Mesodermal cell (in vitro differentiated cells): Measurements from ENCODE around the gene APOA1.

ENCODE experiments used
- H3K27ac ChIP-seq: 2 replicates; pipeline ENCODE4 v1.7.0; 2013; ENCODE audit warnings: mild to moderate bottlenecking, low read depth, low read length, moderate library complexity; ENCODE audit not compliant: severe bottlenecking
- H3K36me3 ChIP-seq: 2 replicates; pipeline ENCODE4 v1.7.1; 2013; ENCODE audit warnings: mild to moderate bottlenecking, low read length, moderate library complexity; ENCODE audit not compliant: control insufficient read depth, insufficient read depth
- H3K4me1 ChIP-seq: one replicate; pipeline ENCODE4 v1.7.1; 2013; ENCODE audit warnings: mild to moderate bottlenecking, low read length; ENCODE audit not compliant: insufficient read depth, control insufficient read depth, poor library complexity, severe bottlenecking
- H3K4me3 ChIP-seq: 2 replicates; pipeline ENCODE4 v1.7.0; 2013; ENCODE audit warnings: low read length, control low read depth, mild to moderate bottlenecking; ENCODE audit not compliant: insufficient read depth, poor library complexity, severe bottlenecking; ENCODE audit errors: extremely low read depth
- H3K9me3 ChIP-seq: 2 replicates; pipeline ENCODE4 v1.7.1; 2013; ENCODE audit warnings: mild to moderate bottlenecking, low read length, moderate library complexity; ENCODE audit not compliant: control insufficient read depth
- WGBS, 2 experiments: methylation state at CpG; one replicate each; pipeline ENCODE4 v1.1.5; 2013; ENCODE audit warnings: missing lambda C conversion rate in 2 of 2; ENCODE audit not compliant: insufficient coverage in 2 of 2; 5-methylcytosine and 5-hydroxymethylcytosine counted together

Gene APOA1

DNA sequence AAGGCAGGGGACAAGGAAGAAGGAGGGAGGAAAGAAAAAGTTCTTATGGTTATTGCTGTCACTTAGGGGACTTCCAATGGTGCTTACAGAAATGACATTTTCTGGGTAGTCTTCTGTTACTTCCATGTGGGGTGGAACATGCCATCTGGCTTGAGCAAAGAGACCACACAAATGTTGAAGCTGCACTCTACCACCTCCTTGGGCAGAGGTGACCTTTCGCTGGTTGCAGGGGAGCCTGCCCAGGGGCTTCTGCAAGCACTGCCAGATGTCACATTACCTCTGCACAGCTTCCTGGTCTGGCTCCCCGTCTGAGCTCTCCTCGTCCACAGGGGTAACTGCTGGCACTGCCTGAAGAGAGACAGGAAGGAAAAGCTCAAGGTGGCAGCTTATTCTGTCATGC, 32.6 kb upstream of the APOA1 start:
- peaks cover 72% of the 10 kb centered on the region for H3K36me3 ChIP-seq
- H3K4me1 ChIP-seq: peaks cover 7% of the 10 kb centered on the region
- no peak overlapping the region for H3K27ac ChIP-seq
- H3K9me3 ChIP-seq: no peaks in the 10 kb centered on the region
- 89 to 93% methylated on average over 1 of the region's 3 CpGs for WGBS, 2 experiments
- no peak overlapping the region for H3K4me3 ChIP-seq

DNA sequence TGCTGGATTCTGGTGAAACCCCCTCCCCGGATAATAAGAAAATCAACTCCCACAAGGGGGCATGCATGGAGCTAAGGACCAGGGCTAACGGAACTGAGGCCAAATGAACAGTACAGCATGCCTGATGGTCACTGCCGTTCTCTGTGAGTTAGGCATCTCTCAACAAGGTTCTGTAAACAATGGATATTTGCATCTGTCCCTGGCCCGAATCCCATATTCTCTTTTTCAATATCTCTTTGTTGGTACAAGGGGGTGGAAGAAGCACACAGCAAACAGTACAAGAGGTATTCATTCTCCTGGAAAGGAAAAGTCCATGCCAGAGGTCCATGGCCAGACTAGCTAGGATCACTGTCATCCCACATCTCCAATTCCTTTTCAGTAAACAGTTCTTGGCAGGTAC, 32.2 kb upstream of the APOA1 start:
- 92 to 100% methylated on average over 3 of the region's 4 CpGs for WGBS, 2 experiments
- H3K4me3 ChIP-seq: no peak overlapping the region
- peaks cover 71% of the 10 kb centered on the region for H3K36me3 ChIP-seq
- no peak overlapping the region for H3K27ac ChIP-seq
- peaks cover 3% of the 10 kb centered on the region for H3K4me1 ChIP-seq
- H3K9me3 ChIP-seq: no peaks in the 10 kb centered on the region

DNA sequence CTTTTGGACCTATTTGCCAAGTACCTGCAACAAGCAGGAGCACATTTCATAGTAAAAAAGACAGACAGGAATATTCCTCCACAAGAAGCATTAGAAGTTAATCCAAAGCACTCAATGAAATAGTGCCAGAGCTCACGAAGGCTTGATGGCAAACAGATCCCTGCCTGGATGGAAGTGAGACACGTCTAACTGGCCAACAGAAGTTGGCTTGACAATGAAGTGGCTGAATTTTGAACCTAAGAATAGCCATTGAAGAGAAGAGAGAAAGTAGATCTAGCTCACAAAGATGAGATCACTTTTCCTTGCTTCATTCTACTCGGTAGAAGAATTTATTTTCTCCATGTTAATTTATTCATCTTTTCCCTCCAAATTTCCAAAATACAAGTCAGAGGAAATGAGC, 30.6 kb upstream of the APOA1 start:
- WGBS, 2 experiments: 89 to 100% methylated on average over 2 of the region's 3 CpGs
- no peak overlapping the region for H3K27ac ChIP-seq
- H3K4me3 ChIP-seq: no peak overlapping the region
- H3K36me3 ChIP-seq: peaks cover 76% of the 10 kb centered on the region
- H3K4me1 ChIP-seq: no peaks in the 10 kb centered on the region
- H3K9me3 ChIP-seq: no peaks in the 10 kb centered on the region

DNA sequence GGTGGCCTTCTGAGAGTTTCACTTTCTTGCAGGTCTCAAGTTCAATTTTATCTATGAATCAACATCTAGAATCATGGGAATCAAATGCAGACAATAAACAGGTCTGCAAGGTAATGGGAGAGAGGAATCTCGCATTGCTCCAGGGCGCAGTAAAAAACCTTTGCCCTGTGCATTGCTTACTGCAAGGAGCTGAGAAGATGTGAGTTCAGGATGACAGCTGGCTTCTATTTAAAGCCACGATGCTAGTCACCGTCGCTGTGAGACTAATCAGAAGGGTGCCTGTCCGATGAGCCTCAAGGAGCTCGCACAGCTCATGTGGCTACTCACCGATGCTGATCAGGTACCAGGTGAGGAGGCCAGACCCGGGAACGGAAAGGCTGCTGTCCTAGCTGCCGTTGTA, 30.2 kb upstream of the APOA1 start:
- H3K4me1 ChIP-seq: peaks cover under 1% of the 10 kb centered on the region
- peaks cover 76% of the 10 kb centered on the region for H3K36me3 ChIP-seq
- no peak overlapping the region for H3K27ac ChIP-seq
- H3K4me3 ChIP-seq: no peak overlapping the region
- no peaks in the 10 kb centered on the region for H3K9me3 ChIP-seq
- 94 to 97% methylated on average over 11 of the region's 11 CpGs for WGBS, 2 experiments

DNA sequence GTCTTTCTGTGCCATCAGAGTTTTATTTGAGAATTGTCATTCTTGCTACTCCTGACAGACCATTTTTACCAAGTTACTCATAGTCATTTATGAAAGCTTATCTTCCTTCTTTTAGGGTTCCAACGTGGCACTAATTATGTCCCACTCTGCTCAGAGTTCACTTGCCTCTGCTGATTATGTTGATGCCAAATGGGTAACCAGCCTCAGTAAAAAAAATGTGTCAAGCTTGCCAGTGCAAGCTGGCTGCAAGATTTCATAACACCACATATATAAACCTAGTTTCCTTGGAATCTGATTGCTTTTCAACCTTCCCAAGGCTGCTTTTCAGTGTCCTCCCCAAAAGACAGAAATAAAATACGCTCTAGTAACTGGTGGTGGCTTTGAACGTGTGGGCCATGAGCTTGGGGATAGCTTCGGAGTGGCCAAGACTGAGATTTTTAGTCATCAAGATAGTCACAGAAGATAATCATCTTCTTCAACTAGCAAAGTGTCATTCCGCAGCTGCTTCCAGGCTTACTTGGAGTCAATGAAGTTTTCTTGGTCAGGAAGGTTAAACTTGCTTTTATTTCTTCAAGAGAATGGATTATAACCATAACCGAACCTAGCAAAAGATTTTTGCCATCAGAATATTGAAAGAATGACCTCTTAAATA, 29.5 kb upstream of the APOA1 start:
- H3K4me1 ChIP-seq: peaks cover 8% of the 10 kb centered on the region
- no peaks in the 10 kb centered on the region for H3K9me3 ChIP-seq
- no peak overlapping the region for H3K27ac ChIP-seq
- H3K4me3 ChIP-seq: no peak overlapping the region
- peaks cover 78% of the 10 kb centered on the region for H3K36me3 ChIP-seq
- WGBS, 2 experiments: 99% methylated on average over 5 of the region's 6 CpGs; no CpG with 5 or more reads in 1 of the 2 experiments

DNA sequence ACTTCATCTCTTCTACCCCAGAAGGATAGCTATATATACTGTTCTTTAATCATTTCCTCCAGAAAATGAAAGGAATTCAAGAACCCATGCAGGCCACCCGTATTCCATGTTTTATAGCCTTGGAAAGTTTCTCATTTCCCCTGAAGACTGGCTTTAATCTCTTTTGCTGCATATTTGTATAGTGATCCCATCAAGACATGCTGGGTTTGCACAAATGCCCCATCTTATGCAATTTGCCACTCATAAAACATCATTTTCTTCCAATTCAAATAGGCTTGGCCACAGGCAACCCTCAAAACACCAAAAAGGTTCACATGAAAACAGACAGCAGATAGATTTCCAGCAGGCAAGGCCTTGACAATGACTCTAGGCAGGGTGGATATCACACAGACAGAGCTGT, 28.3 kb upstream of the APOA1 start:
- H3K9me3 ChIP-seq: no peaks in the 10 kb centered on the region
- WGBS, 2 experiments: 100% methylated on average over 1 of the region's 1 CpG
- no peak overlapping the region for H3K4me3 ChIP-seq
- H3K27ac ChIP-seq: no peak overlapping the region
- peaks cover 82% of the 10 kb centered on the region for H3K36me3 ChIP-seq
- H3K4me1 ChIP-seq: peaks cover 16% of the 10 kb centered on the region

DNA sequence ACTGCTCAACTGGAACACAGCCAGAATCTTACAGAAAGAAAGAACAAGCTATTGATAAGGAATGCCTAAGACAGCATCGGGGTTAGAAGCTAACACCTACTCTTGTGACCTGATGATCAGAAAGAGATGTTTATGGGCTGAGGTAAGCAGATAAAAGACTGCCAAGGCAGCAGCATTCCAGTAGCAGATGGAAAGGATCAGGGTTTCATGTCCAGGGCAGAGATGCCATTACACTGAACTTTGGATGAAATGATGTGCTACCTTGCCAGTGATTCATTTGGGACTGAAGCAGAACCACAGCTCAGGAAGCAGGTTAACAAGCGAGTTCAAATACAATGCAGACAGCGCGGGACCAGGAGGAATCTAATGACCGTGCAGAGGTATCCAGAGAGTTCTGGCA, 27.1 kb upstream of the APOA1 start:
- no peaks in the 10 kb centered on the region for H3K9me3 ChIP-seq
- H3K4me3 ChIP-seq: no peak overlapping the region
- WGBS, 2 experiments: 95 to 97% methylated on average over 5 of the region's 5 CpGs
- peaks cover 16% of the 10 kb centered on the region for H3K4me1 ChIP-seq
- peaks cover 81% of the 10 kb centered on the region for H3K36me3 ChIP-seq
- H3K27ac ChIP-seq: no peak overlapping the region

DNA sequence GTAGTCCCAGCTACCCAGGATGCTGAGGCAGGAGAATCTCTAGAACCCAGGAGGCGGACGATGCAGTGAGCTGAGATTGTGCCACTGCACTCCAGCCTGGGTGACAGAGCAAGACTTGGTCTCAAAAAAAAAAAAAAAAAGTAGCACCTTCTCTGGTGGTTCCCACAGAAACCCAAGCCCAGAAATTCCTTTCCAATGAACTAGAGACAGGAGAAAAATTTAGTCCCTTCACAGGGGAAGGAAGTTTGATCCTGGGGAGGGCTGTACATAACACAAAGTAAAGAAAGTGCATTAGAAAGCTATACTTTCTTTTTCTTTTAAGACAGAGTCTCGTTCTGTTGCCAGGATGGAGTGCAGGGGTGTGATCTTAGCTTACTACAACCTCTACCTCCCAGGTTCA, 25.5 kb upstream of the APOA1 start:
- H3K9me3 ChIP-seq: no peaks in the 10 kb centered on the region
- 100% methylated on average over 1 of the region's 3 CpGs; no CpG with 5 or more reads in 1 of the 2 experiments for WGBS, 2 experiments
- no peak overlapping the region for H3K4me3 ChIP-seq
- no peak overlapping the region for H3K27ac ChIP-seq
- H3K36me3 ChIP-seq: peaks cover 81% of the 10 kb centered on the region
- H3K4me1 ChIP-seq: peaks cover 21% of the 10 kb centered on the region

DNA sequence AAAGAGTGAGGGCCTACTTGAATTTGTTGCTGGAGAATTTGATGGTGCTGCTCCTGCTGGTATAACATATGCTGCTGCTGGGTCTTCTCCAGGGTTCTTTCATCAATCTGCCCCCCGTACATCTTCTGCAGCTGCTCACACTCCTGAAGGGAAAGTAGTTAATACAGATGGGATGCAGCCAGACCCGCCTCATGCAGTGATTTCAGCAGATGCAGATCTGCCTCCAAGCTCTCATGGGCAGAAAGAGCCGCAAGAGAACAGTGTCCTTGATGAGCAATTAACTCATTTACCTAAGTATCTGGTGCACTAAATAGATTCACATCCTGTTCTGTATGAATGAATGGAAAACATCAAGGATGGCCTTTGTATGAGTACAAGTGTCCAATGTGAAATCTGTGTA, 24.8 kb upstream of the APOA1 start:
- Histone ChIP-seq H3K36me3 (peaks cover 80% of the 10 kb centered on the region), H3K4me1 (peaks cover 22% of the 10 kb centered on the region), H3K9me3 (no peaks in the 10 kb centered on the region), H3K27ac (no peak overlapping the region), H3K4me3 (no peak overlapping the region)
- 91 to 100% methylated on average over 1 of the region's 3 CpGs for WGBS, 2 experiments

DNA sequence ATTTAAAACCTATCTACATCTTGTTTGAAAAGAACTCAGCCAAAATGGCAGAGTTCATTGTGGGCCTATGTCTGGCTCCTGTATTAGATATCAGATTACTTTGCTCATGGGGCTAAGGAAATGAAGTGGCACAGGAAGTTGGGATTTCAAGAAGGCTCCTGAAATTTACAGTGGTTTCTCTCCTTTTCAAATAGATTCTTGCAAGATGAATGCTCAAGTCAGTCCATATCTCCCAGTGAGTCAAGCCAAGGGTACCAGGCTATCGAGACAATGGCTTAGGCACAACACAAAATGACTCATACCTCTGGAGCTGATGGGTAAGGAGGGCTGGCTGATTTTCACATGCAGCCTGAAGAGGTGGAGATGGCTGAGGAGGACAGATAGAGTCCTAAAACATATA, 24.1 kb upstream of the APOA1 start:
- H3K36me3 ChIP-seq: peaks cover 81% of the 10 kb centered on the region
- H3K27ac ChIP-seq: no peak overlapping the region
- no peaks in the 10 kb centered on the region for H3K9me3 ChIP-seq
- no peak overlapping the region for H3K4me3 ChIP-seq
- 100% methylated on average over 1 of the region's 1 CpG; no CpG with 5 or more reads in 1 of the 2 experiments for WGBS, 2 experiments
- peaks cover 22% of the 10 kb centered on the region for H3K4me1 ChIP-seq

DNA sequence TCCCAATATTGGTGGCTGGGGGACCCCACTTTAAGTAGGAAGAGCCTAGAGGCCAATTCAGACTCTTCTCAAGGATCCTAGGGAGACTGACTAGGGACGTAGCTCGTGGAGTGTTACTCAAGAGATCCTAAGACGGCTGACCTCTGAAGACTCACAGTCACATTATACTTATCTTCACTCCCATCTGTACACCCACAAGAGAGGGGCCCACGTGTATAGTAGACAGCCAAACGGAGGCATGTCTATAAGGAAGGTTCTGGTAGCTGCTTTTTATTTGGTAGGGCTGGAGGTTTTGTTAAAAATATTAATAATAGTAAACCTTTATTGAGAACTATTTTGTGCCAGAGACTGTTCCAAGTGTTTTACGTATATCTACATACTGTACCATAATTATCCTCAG, 22.9 kb upstream of the APOA1 start:
- no peak overlapping the region for H3K4me3 ChIP-seq
- WGBS, 2 experiments: 80% methylated on average over 1 of the region's 6 CpGs; no CpG with 5 or more reads in 1 of the 2 experiments
- no peak overlapping the region for H3K27ac ChIP-seq
- peaks cover 87% of the 10 kb centered on the region for H3K36me3 ChIP-seq
- H3K9me3 ChIP-seq: no peaks in the 10 kb centered on the region
- H3K4me1 ChIP-seq: peaks cover 22% of the 10 kb centered on the region
